A673 (cell line): ENCODE data around the gene GYG1. TPM values are rescaled to one million over a fixed set of nuclear protein-coding genes. Genes with fewer than 3 reads are reported as not detected.

Source experiments
- Bru-seq: library from RNA; stranded (reverse); fragments of 400-500 nt; gene quantifications from one replicate; lab custom pipeline; 2021; lab: Mats Ljungman, UMichigan
- BruChase-seq, 2 experiments: library from RNA; stranded (reverse); fragments of 400-500 nt; gene quantifications; one replicate each; lab custom pipeline; 2021; lab: Mats Ljungman, UMichigan
- BruUV-seq: library from RNA; stranded (reverse); fragments of 400-500 nt; replicated peaks from 2 replicates; lab custom pipeline; 2021; lab: Mats Ljungman, UMichigan
- CTCF ChIA-PET: fragments of 300-600 bp; sonication (Branson Sonifier 250); formaldehyde crosslinking; loops from one replicate; lab custom pipeline; 2022; ENCODE audit warnings: antibody characterized with exemption; lab: Charles Lee
- POLR2A ChIA-PET: fragments of 300-600 bp; sonication (Branson Sonifier 250); formaldehyde crosslinking; loops from one replicate; lab custom pipeline; 2022; ENCODE audit warnings: antibody characterized with exemption; ENCODE audit not compliant: low non-redundant PET; lab: Charles Lee
- DNase-seq: peaks from one replicate; pipeline ENCODE4 v3.0.0-alpha.2; 2015; ENCODE audit warnings: low spot score
- H3K27ac ChIP-seq: fragments of 200-600 bp; sonication (generic); 2 replicates; pipeline ENCODE4 v1.5.1; 2016; ENCODE audit warnings: mixed run types, low read depth, mild to moderate bottlenecking, mixed read lengths, antibody characterized with exemption, low read length; ENCODE audit not compliant: poor library complexity, severe bottlenecking
- H3K27me3 ChIP-seq: fragments of 200-600 bp; sonication (generic); replicated peaks from 2 replicates; pipeline ENCODE4 v1.6.1; 2017; ENCODE audit warnings: mixed run types, low read depth, mild to moderate bottlenecking, mixed read lengths, antibody characterized with exemption, low read length; ENCODE audit not compliant: insufficient read depth, poor library complexity
- H3K36me3 ChIP-seq: fragments of 200-600 bp; sonication (generic); 2 replicates; pipeline ENCODE4 v1.6.1; 2016; ENCODE audit warnings: mixed run types, mild to moderate bottlenecking, mixed read lengths, antibody characterized with exemption, low read length; ENCODE audit not compliant: insufficient read depth, poor library complexity, severe bottlenecking
- H3K4me1 ChIP-seq: fragments of 200-600 bp; sonication (generic); 2 replicates; pipeline ENCODE4 v1.6.1; 2017; ENCODE audit warnings: mixed run types, mild to moderate bottlenecking, mixed read lengths, antibody characterized with exemption, low read length; ENCODE audit not compliant: insufficient read depth, poor library complexity, severe bottlenecking
- H3K4me3 ChIP-seq: fragments of 200-600 bp; sonication (generic); 2 replicates; pipeline ENCODE4 v1.5.1; 2016; ENCODE audit warnings: low read depth, mixed run types, mild to moderate bottlenecking, mixed read lengths, low read length; ENCODE audit not compliant: poor library complexity, severe bottlenecking
- H3K9me3 ChIP-seq: fragments of 200-600 bp; sonication (generic); 2 replicates; pipeline ENCODE4 v1.6.1; 2016; ENCODE audit warnings: mixed run types, low read depth, mild to moderate bottlenecking, mixed read lengths, antibody characterized with exemption, low read length; ENCODE audit not compliant: poor library complexity, severe bottlenecking
- CTCF ChIP-seq: fragments of 300-800, 200-600 bp; sonication (generic); conservative IDR thresholded peaks from 2 replicates; pipeline ENCODE4 v1.5.1; 2017; ENCODE audit warnings: low read depth, mild to moderate bottlenecking, antibody characterized with exemption, low read length, moderate library complexity, mixed read lengths
- EZH2 ChIP-seq: fragments of 200-600 bp; sonication (generic); IDR thresholded peaks from 2 replicates; pipeline ENCODE4 v1.6.1; 2017; ENCODE audit warnings: borderline replicate concordance, low read depth, mild to moderate bottlenecking, mixed read lengths, antibody characterized with exemption, low read length; ENCODE audit not compliant: poor library complexity, severe bottlenecking
- intact Hi-C: fragments of 100-400 bp; cut with micrococcal nuclease; formaldehyde crosslinking; loops from one replicate; pipeline ENCODE4 v1.10.0; 2022; ENCODE audit not compliant: unreplicated experiment
- long read RNA-seq: library from polyadenylated mRNA; stranded (forward); transcript quantifications from one replicate; pipeline ENCODE4 v2.0.0, GENCODE V29; 2022
- total RNA-seq: library from RNA; stranded (reverse); gene quantifications from 2 replicates; pipeline ENCODE4 v1.2.3, GENCODE V29; 2021

Gene GYG1
- total RNA-seq (5.1 and 8.7 TPM in 2 replicates), Bru-seq, nascent RNA (percentile 43 among the genes with signal in this experiment), BruChase-seq, experiment 1, labeled RNA remaining after a 2-hour chase (percentile 35 among the genes with signal in this experiment), BruChase-seq, experiment 2, labeled RNA remaining after a 6-hour chase (percentile 39 among the genes with signal in this experiment)
- long read RNA-seq, transcript GYG1-201 (7 exons, 1,890 nt) = major isoform, 18 of 19 reads
- long read RNA-seq, partial matches to known transcripts = 1 of 19 reads
- long read RNA-seq, other reads (novel, unspliced or antisense) = 0 of 19 reads

- CTCF ChIA-PET = no interaction called here
- Histone ChIP-seq H3K4me3 (peak within 1 kb of the TSS; percentile 74), H3K9me3 (no peaks in the 10 kb centered on the region), H3K4me1 (no peaks in the 10 kb centered on the region), H3K27ac (no peak within 1 kb of the TSS), H3K36me3 (no peaks in the 10 kb centered on the region), H3K27me3 (peaks cover 6% of the 10 kb centered on the region)
- POLR2A ChIA-PET = no interaction called here
- DNase-seq = peak; percentile 65
- no TSS peak for BruUV-seq
- TF ChIP-seq CTCF (peak; percentile 46), EZH2 (no peak)
- intact Hi-C loops = no loop called here
These were observed at the start of gene GYG1 for GRCh38 chr3:148991219-148992026. GYG1 (plus strand) TSS chr3:148991540; CDS start chr3:148991641, 101 bp downstream.

DNA sequence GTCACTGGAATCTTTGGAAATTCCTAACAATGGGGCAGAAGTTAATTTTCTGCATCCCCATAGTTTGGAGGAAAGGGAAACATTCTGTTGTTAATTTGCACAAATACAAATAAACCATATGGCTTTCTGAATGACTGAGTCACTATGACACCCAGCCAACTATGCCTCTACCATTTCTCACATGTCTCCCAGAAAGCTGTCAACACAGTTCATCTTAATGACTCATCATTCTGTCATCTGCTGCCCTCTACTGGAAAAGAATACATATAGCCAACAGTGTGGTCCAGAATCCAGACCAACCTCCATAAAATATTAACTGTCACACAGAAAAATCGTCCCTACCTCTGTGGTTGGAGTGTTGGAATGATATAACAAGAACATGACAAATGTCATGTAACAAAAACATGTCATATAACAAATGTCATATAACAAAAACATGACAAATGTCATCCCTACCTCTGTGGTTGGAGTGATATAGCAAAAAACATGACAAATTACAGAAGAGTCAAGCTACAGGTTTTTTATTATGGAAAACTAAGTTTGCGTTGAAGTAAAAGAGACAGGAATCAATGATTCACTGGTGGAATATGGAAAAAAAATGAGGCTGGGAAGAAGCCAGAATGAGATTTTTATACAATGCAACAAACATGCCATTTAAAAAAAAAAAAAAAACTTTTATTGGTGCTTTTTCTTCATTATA is 47.7 kb upstream of the GYG1 start:
- Histone ChIP-seq H3K27me3 (no peaks in the 10 kb centered on the region), H3K36me3 (no peaks in the 10 kb centered on the region), H3K9me3 (no peaks in the 10 kb centered on the region), H3K27ac (no peak overlapping the region), H3K4me3 (no peak overlapping the region), H3K4me1 (no peaks in the 10 kb centered on the region)
- TF ChIP-seq EZH2 (no peak), CTCF (peak; percentile 82)
- CTCF ChIA-PET = interaction anchor here (0.7 to 0.9 kb wide), 3 partner anchors 30 to 564 kb away, joined by 3 read pairs; no protein-coding TSS in a partner anchor
- peak; percentile 87 for DNase-seq
- intact Hi-C loops = loop anchor here (1.0 to 10.0 kb wide), 2 partner anchors 82 to 479 kb away; no protein-coding TSS in a partner anchor
- BruUV-seq = no TSS peak
- POLR2A ChIA-PET = no interaction called here

- no TSS peak for BruUV-seq
- no peak for DNase-seq
- Histone ChIP-seq H3K27ac (no peak overlapping the region), H3K4me1 (no peaks in the 10 kb centered on the region), H3K36me3 (no peaks in the 10 kb centered on the region), H3K9me3 (no peaks in the 10 kb centered on the region), H3K4me3 (no peak overlapping the region), H3K27me3 (no peaks in the 10 kb centered on the region)
- POLR2A ChIA-PET = no interaction called here
- CTCF ChIA-PET = no interaction called here
- intact Hi-C loops = loop anchor here (5.0 to 10.0 kb wide), 2 partner anchors 480 to 563 kb away; no protein-coding TSS in a partner anchor
- TF ChIP-seq EZH2 (no peak), CTCF (no peak)
These were observed 46.2 kb upstream of the GYG1 start for GRCh38 chr3:148945116-148945515.
